Stimulated activated naive CD8-positive, alpha-beta T cell treated with anti-CD3 and anti-CD28 coated beads, Interleukin-15, Interleukin-2, amounts not matched to agents 100 U/mL and 50 U/mL, for 24 hours (primary cell): Measurements from ENCODE around the gene DPF3.

Source experiments
- ATAC-seq: fragments of 150-1000 bp; cut with Tn5 transposase; one replicate; pipeline ENCODE4 v1.10.0; 2021
- DNase-seq: peaks from one replicate; pipeline ENCODE4 v3.0.0; 2021

The DPF3 gene

DNA sequence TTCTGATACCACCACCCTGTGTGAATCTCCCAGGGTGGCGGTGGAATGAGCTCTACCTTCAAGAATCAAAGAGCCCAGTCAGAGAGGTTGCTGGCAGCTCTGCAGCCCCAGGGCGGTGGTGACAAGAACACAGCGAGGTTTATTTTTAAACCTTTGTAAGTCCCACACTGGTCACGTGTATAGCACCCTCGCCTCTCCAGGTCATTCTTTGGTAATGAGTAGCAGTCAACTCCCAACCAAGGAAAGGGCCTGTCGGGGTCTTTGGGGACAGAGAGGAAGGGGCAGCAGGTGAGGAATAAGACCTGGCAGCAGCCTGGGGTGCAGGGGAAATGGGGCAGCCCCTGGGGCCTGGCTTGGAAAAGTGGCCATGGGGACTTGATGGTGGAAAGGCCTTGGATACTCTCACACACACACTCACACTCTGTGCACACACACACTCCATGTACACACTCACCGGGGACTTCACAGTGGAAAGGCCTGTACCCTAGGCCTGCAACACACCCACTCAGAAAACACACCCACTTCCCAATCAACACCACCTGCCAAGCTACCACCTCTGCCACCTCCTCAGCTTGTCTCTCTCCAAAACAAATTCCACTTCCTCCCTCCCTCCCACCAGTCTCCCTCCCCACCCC lies 178.6 kb downstream of the DPF3 start:
- DNase-seq (peak; percentile 10), ATAC-seq (no peak)

DNA sequence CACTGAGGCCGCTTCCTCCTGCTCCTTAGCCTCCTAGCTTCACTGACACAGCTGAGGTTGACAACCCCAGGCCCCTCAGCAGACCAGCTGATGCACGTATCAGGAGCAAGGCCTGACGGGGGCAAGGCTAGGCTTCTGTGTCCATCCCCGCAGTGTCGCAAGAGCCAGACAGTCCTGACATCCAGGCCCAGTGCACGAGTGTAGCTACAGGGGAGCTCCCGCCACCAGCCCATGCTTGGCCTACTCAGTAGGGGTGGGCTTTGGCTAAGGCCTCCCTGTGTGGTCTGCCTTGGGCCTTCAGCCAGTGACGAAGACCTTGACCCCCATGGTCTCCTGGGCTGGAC lies 179.1 kb downstream of the DPF3 start:
- no peak for ATAC-seq
- no peak for DNase-seq

DNA sequence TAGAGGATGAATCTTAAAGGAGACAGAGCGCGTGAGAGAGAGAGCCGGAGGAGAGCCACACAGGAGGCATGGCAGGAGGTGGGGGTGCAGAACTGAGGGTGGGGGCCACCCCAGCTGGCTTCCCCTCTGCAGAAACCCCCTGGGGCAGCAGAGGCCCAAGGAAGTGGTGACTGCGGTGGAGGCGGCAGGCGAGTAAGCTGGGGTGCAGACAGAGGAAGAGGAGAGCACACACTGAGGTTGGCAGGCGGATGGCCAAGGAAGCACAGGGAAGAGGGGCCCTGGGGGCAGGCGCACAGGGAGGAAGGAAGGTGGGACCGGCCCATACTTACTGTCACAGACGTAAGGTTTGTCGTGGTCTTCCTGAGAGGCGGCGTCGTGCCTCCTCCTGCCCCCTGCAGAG lies 179.8 kb downstream of the DPF3 start:
- peak; percentile 66 for ATAC-seq
- DNase-seq, result peak; percentile 66

DNA sequence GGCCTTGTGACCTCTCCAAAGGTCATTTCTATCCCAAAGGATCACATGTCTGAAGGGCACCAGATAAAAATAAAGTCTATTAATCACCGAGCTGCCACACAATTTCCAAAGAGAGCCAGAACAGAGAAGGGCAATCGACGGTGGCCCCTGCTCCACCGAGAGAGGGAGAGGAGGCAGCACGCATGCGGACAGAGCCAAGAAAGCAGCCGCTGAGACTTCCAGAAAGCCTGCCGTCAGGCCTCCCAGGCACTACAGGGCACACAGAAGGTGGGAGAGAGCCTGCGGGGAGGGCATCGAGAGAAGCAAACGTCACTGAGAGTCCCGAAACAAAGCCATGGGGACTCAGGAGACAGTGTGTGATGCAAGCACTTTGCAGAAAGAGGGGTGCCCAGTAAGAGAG lies 182.0 kb downstream of the DPF3 start:
- DNase-seq, result no peak
- ATAC-seq, result no peak

- DNase-seq (no peak), ATAC-seq (no peak)
These were observed 183.8 kb downstream of the DPF3 start for GRCh38 chr14:72709916-72710611.

- no peak for ATAC-seq
These were observed 185.0 kb downstream of the DPF3 start for GRCh38 chr14:72708708-72709475.

DNA sequence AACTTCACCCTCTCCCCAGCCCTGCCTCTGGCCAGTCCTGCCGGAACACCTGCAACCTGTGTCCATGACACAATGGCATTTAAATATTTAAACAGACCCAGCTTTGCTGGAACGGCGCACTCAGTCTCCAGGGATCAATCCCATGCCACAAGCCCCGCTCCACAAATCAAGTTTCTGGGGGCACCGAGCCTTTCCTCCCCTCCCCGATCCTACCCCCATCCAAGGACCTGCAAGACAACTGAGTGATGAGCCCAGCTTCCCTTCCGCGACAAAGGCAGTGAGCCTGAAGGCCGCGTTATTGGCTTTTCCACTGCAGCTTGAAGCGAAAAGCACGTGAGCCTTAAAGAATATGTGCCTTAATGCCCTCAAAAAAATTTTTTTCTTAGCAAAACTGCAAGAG lies 185.7 kb downstream of the DPF3 start:
- DNase-seq (no peak), ATAC-seq (no peak)

More at GRCh38 chr14:72708708-72709475, 185.0 kb downstream of the DPF3 start:
- DNase-seq, result peak; percentile 13

DNA sequence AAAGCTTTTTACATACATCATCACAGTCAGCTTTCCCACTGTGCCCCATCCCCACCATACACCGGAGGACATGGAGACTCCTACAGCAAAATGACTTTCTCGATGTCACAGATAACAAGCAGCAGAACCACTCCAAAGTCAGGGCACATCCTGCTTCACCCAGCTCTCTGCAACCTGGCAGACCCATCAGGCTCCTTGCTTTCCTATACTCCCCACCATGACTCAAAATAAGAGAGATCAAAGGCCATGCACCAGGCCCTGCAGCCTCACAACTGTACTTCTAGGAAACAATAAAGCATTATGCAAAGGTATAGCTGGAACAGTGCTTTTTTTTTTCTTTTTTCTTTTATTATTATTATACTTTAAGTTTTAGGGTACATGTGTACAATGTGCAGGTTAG lies 187.4 kb downstream of the DPF3 start:
- DNase-seq (no peak), ATAC-seq (peak; percentile 36)

DNA sequence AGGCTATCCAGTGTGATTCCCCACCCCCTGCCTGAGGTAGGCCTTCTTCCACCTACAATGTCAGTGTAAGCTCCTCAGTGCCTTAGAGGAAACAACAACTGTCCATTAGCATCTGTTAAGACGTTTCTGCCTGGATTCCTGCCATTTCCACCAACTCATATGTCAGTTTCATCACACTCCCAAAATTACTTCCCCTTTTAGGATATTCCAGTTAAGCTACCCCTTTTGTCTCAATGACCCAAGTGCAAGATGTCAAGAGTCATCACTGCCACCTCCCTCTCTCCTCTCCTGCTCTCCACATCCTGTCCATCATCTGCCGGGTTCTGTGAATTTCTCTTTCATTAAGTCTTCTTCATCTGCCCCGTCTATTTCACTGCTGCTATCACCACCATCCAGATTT lies 189.4 kb downstream of the DPF3 start:
- no peak for DNase-seq
- no peak for ATAC-seq

DNA sequence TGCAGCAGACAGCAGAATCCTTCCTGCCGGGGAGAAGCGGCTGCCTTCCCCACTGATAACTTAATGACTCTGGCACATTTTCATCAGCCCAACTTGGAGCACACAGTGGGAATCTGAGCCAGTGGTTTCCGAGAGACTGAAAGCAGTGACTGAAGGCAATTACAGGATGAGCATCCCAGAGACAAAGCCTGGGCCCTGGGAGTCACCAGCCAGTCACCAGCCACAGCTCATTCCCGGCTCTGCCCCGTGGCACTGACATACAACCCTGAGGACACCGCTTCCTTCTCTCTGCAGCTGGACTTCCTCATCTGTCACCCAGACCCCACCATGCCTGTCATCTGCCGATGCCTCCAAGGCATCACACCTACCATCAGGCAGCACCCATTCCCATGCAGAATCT lies 192.3 kb downstream of the DPF3 start:
- no peak for ATAC-seq
- no peak for DNase-seq

DNA sequence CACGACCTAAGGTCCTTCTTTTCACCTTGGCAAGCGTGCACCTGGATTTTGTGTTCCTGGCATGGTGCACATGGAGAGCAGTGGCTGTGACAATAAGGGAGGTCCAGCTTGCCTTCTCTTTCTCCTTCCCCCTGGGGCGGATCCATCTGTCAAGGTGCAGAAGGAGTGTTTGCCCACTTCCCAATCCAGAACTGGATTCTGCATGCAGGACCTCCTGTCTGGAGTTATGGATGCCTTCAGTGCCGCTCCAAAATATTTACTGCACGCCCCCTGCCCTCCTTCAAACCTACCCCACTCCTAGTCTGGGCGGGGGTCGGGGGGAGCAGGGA lies 192.7 kb downstream of the DPF3 start:
- no peak for DNase-seq
- ATAC-seq, result no peak

DNA sequence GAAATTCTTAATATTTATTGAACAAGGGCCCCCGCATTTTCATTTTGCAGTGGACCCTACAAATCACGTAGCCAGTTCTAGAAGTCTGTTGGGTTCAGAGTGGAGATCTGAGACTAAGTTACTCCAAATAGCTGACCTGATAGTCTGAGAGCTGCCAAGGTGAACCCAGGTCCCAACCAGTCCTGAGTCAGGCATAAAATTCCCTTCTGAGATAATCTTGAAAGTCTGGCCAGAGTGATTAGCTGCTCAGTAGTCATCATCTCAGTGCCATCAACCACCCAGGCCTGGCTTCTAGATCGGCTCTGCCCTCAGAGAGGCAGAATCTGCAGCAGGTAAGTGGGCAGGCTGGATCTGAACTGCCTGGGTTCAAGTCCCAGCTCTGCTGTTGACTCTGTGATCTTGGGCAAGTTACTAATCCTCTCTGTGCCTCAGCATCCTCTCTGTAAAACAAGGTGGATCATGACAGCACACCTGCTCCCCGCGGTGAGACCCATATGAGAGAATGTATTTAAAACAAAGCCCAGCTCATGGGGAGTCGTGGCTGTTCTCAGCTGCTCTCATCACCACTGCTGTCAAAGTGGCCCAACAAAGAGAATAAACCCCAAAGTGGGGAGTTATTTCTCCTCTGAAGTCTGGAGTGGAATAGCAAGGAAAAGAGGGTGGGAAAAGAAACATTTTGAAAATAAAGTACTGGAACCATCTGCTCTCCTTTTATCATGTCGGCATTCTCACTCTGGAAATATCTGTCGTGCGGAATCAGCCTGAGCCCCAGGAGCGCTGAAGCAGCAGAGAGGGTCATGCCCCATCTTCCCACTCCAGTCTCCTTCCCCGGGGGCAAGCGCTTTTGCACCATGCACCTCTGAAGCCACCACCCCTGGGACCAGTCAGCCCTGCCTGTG lies 193.3 kb downstream of the DPF3 start:
- ATAC-seq, result no peak
- no peak for DNase-seq

DNA sequence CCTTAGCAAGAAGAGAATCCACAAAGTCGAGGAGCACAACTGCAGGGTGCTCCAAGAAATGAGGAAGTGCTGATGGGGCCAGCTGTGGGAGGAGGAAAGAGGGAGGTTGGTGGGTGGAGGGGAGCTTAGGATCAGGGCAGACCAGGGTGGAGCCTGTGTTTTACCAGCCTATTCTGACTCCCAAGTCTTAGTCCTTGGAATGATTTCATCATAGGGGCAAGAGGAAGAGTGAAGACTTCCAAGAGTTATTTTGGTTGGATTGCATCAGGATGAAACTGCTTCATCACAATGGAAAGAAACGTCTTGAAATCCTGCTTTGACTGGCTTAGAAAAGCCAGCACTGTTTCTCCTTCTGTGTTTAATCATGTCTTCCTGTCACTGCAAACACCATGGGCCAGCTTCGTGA lies 194.0 kb downstream of the DPF3 start:
- DNase-seq, result no peak
- no peak for ATAC-seq

DNA sequence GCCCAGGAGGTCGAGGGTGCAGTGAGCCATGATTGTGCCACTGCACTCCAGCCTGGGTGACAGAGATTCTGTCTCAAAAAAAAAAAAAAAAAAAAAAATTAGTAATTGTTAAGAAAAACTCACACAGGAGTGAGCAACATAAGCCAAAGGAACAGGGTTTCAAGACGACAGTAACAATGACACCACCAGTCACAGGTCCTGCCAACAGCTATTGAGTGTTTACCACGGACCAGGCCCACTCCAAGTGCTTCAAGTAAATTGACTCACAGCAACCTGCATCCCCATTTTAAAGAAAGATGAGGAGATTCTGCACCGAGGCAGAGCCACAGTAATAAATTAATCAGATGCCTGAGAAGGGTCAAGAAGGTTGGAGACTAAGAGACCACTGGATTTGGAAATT lies 194.5 kb downstream of the DPF3 start:
- DNase-seq, result no peak
- ATAC-seq, result no peak

DNA sequence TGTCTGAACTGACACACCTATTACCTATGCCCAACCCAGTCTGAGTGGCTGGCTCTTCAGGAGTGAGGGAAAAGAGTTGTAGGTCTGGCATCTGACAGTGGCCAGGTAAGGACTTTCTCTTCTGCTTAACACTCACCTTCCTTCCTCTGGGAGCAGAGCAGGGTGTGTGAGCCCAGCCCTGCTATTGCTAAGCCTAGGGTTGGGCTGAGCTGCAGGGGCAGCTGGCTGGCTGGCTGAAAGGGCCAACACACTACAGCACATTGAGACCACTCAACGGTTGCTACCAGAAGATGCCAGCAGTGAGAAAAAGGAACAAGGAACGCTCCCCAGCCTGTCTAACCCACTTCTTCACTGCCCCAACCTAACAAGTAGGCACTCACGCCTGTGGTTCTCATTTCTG lies 201.2 kb downstream of the DPF3 start:
- DNase-seq (no peak), ATAC-seq (no peak)

GRCh38 chr14:72690324-72690723 lies 203.6 kb downstream of the DPF3 start:
- DNase-seq (no peak), ATAC-seq (no peak)

DNA sequence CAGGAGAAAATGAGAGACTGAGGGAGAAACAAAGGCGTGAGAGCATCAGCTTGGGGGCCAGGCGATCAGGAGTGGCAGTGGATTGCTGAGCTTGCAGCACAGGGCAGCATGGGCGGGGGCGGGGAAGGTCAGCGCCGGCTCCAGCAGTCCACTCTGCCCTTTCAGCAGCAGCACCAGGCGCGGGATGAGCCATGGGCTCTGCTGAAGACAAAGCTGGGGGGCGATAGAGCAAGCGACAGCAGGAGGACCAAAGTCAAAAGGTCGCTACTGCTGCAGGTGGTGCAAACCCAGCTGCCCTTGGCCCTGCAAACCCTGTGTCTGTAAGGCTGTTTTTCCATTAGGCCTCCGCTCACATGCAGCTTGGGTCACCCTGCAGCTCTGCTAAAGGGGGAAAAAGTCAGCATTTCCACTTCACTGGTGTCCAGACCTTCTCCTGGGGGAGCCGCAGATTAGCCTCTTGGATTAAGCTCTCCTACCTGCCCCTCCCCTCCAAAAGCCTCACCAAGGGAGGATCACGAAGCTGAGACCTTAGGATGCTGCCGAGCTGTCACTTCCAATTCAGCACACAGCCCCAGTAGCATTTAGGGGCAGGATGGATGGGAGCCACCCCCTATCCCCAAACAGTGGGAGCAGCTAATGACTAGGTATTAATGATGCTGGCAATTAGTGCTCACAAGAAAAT lies 204.8 kb downstream of the DPF3 start:
- DNase-seq, result no peak
- no peak for ATAC-seq

GRCh38 chr14:72686832-72687231 lies 207.1 kb downstream of the DPF3 start:
- DNase-seq (no peak), ATAC-seq (no peak)

DNA sequence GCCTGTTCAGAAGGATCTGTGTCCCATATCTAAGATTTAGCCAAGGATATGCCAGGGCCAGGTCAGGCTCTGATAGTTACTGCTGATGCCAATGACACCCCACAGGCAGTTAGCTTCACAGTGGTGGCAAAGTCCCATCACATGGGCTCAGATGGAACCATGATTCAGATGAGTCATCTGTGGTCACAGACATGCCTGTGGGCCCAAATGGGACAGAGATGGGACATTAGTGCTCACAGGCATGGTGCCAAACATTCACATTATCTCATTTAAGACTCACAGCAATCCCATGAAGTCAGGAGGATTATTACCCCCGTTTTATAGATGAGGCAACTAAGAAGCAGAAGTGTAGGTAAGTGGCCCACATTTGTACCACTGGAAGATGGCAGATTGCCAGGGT lies 207.8 kb downstream of the DPF3 start:
- no peak for ATAC-seq
- DNase-seq, result no peak

DNA sequence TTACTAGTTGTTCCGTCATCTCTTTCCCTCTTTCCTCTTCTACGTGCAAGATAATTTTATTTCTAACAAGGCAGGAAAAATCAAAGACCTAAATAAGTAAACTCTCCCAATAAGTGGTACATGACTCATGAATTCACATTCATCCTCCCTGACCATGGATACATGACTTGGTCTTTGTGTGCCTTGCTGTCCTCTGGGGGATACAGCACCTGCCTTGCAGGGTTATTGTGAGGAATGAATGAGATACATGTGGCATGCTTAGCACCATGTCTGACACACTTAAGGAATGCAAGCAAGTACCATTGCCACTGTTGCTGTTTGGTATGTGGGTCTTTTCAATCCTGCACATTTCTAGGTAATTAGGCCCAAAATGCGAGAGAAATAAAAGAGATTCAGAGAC lies 208.4 kb downstream of the DPF3 start:
- DNase-seq, result no peak
- no peak for ATAC-seq

GRCh38 chr14:72683787-72684186 lies 210.1 kb downstream of the DPF3 start:
- ATAC-seq (no peak), DNase-seq (no peak)

DNA sequence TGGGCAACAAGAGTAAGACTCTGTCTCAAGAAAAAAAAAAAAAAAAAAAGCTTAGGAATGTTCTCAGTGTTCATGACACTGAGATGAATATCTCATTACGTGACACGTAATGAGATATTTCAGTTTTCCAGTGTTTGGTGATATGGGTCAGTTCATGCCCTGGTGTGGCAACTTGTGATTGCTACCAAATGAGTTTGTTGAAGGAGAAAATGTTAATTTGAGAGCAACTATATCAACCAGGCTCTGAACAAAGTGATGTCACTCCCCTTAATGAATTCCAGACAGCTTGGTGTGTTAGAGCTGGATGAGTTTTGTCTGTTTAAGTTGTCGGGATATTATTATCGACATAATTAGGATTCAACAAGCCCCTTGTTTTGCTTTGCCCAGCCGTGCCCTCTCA lies 211.7 kb downstream of the DPF3 start:
- DNase-seq (no peak), ATAC-seq (no peak)
